Suprapubic skin (tissue), 3 donors: Measurements from ENCODE around the gene DGUOK.

Experiments used
- CTCF ChIP-seq, 2 donors: fragments of 200-600 bp in 1 of 2; fragments of 450-650 bp in 1 of 2; sonication (generic) in 1 of 2; IDR thresholded peaks; one replicate each; pipeline ENCODE4 v1.5.1; 2016 to 2019; ENCODE audit warnings: antibody characterized with exemption in 2 of 2, mild to moderate bottlenecking in 1 of 2, moderate library complexity in 1 of 2
- POLR2AphosphoS5 ChIP-seq, 3 donors: sonication (generic); formaldehyde crosslinking; IDR thresholded peaks; one replicate each; pipeline ENCODE4 v1.6.1; 2017; ENCODE audit warnings: antibody characterized with exemption in 3 of 3

- TF ChIP-seq CTCF (IDR thresholded peaks at IDR 0.05) (no peak), POLR2AphosphoS5 (IDR thresholded peaks at IDR 0.05) (no peak)
Observed at GRCh38 chr2:73915437-73915993, 11.2 kb upstream of the DGUOK start.
